Measurements from ENCODE around the gene IFT27.

IFT27 gene

DNA sequence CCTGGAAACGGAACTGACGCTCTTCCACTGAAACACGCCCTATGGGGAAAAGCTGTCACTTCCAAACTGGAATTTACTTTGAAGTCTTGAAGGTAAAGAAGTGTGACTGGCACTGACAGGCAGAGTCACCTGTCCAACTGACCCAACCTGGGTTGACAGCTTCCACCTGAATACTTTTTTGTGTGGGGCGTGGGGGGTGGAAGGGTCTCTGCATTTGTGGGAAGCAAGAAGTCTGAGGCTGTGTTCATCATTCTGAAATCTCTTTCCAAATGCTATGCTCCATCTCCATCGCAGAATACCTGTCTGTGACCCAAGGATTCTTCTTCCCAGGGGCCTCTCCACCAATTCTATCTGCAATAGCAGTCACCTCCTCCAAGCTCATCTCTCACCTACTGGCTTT is 7.8 kb downstream of the IFT27 start:
- Histone ChIP-seq H3K36me3 (replicated peaks) (peaks cover 2% of the 10 kb centered on the region), H3K27ac (no peak overlapping the region), H3K4me3 (ENCODE audit: low read depth, low read length) (no peak overlapping the region), H3K27me3 (replicated peaks) (no peaks in the 10 kb centered on the region)
- TF ChIP-seq CTCF (IDR thresholded peaks at IDR 0.05; ENCODE audit: low read depth, low read length, missing control alignments), result no peak
- in situ Hi-C loops (cut with HindIII; ENCODE audit: low pct_ligation_motif_present, low sequenced_read_pairs), result no loop called here
- DNase-seq, result no peak

DNA sequence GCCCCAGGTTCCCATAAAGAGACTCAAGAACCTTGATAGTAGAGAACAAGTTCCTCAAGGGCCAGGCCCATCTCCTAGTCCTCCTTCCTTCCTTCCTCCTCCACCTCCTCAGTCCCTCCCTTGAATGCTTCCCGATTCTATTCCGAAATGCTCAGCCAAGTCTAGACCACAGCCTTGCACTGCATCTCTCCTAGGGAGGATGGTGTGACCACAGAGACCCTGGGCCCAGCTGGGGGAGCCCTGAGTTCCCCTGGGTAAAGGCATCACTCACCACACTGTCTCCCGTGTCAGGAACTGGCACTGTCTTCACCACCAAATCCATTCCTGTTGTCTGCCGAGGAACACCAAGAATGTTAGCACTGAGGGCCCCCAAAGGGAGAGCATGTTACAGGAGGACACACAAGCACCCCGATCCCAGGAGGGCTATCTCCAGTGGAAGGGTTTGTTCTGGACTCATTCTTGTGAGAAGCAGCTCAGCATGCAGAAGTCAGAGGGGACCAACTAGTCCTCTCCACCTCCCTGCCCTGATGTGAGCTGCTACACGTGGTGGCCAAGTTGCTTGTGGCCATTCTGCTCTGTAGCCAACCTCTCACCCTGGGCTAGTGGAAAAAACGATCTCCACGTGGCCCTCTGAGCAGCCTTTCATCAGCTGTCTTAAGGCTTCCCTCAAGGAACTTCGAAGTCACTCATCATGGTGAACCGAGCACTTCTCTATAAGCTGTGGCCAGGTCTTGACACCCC is 8.7 kb downstream of the IFT27 start:
- no peak for TF ChIP-seq CTCF (IDR thresholded peaks at IDR 0.05; ENCODE audit: low read depth, low read length, missing control alignments)
- H3K4me3 ChIP-seq (ENCODE audit: low read depth, low read length), result no peak overlapping the region
- DNase-seq, result no peak
- H3K36me3 ChIP-seq (replicated peaks), result peaks cover 2% of the 10 kb centered on the region
- H3K27ac ChIP-seq, result no peak overlapping the region
- no peaks in the 10 kb centered on the region for H3K27me3 ChIP-seq (replicated peaks)
- in situ Hi-C loops (cut with HindIII; ENCODE audit: low pct_ligation_motif_present, low sequenced_read_pairs), result no loop called here

- Histone ChIP-seq H3K27me3 (replicated peaks) (no peaks in the 10 kb centered on the region), H3K36me3 (replicated peaks) (peaks cover 2% of the 10 kb centered on the region), H3K27ac (no peak overlapping the region), H3K4me3 (ENCODE audit: low read depth, low read length) (no peak overlapping the region)
- DNase-seq, result no peak
- in situ Hi-C loops (cut with HindIII; ENCODE audit: low pct_ligation_motif_present, low sequenced_read_pairs), result no loop called here
- no peak for TF ChIP-seq CTCF (IDR thresholded peaks at IDR 0.05; ENCODE audit: low read depth, low read length, missing control alignments)
Measured at GRCh38 chr22:36765943-36766450, 9.9 kb downstream of the IFT27 start.

GRCh38 chr22:36765131-36765942 is 10.6 kb downstream of the IFT27 start:
- Histone ChIP-seq H3K27ac (no peak overlapping the region), H3K36me3 (replicated peaks) (peaks cover 2% of the 10 kb centered on the region), H3K4me3 (ENCODE audit: low read depth, low read length) (no peak overlapping the region), H3K27me3 (replicated peaks) (no peaks in the 10 kb centered on the region)
- in situ Hi-C loops (cut with HindIII; ENCODE audit: low pct_ligation_motif_present, low sequenced_read_pairs), result no loop called here
- no peak for DNase-seq
- TF ChIP-seq CTCF (IDR thresholded peaks at IDR 0.05; ENCODE audit: low read depth, low read length, missing control alignments), result no peak

- in situ Hi-C loops (cut with HindIII; ENCODE audit: low pct_ligation_motif_present, low sequenced_read_pairs), result no loop called here
- H3K27me3 ChIP-seq (replicated peaks), result no peaks in the 10 kb centered on the region
- peaks cover 2% of the 10 kb centered on the region for H3K36me3 ChIP-seq (replicated peaks)
- no peak for TF ChIP-seq CTCF (IDR thresholded peaks at IDR 0.05; ENCODE audit: low read depth, low read length, missing control alignments)
- DNase-seq, result no peak
- H3K4me3 ChIP-seq (ENCODE audit: low read depth, low read length), result no peak overlapping the region
- no peak overlapping the region for H3K27ac ChIP-seq
Measured at GRCh38 chr22:36764641-36765040, 11.3 kb downstream of the IFT27 start.

Data from brain microvascular endothelial cell (primary cell).